Measurements from ENCODE around the gene MAGI2. TPM values are rescaled to one million over a fixed set of nuclear protein-coding genes. Genes with fewer than 3 reads are reported as not detected.
"Not testable (repeated sequence)": the region's sequence is repeated elsewhere in the genome, so short reads cannot be mapped to it uniquely, and the experiment has no call there.

Gene MAGI2
- polyA plus RNA-seq, 1 donor, result 4.2 TPM

- DNase-seq, result no peak
Observed at GRCh38 chr7:78521961-78522360, 931.5 kb downstream of the MAGI2 start.

DNA sequence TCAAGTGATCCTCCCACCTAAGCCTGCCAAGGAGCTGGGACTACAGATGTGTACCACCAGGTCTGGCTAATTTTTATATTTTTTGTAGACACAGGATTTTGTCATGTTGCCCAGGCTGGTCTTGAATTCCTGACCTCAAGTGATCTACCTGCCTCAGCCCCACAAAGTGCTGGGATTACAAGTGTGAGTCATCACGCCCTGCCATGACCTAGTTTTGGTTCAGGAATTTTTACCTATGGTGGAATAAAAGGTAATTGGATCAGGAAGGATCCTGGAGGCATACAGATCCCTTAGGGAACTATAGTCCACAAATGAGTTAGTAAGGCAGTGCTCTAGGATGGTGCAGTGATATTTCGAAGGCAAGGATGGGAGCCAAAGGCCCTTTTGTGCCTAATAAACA, 937.0 kb downstream of the MAGI2 start:
- no peak for DNase-seq

DNA sequence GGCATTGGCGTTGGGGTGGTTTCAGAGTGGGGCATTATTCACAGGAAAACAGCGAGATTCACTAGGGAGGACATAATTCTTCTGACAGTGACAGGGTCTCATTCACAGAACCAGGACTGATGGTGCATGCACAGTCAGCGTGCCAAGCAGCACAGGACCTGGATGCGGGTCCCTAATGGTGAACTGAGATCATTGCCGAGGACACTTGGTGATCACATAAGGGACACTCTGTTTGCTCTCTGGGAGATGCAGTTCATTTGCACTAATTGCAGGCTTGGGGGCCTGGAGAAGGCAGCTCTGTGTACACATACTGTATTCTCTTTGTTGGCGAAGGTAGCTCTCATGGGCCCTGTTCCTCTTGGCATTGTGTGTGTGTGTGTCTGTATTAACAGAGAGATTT, 938.8 kb downstream of the MAGI2 start:
- no peak for DNase-seq

DNA sequence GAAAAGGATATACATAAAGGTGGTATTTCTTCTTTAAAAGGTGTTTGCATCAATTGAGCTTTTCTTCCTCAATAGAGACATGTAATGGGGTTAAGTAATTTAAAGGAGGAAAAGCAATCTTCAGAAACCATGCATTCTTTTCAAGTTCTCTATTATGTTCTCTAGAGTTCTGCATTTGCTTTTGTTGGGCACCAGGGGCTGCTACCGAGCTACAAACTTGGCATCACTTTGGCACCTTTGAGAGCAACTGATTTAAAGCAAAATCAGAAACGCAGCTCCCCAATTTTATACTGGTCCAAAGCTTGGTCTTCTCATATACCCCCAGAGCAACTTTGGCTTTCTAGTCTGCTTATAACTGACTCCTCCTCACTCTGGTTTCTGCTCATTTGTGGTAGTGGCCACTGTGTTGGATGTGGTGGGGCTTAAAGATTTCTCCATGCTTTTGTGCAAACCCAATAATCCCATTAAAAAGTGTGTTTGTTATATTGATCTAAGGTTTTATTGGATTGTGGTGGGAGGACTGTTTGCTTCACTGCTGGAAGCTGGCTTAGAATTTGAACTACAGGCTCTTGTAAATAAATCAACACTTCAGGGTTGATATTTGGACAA, 942.8 kb downstream of the MAGI2 start:
- DNase-seq, result peak; percentile 19

DNA sequence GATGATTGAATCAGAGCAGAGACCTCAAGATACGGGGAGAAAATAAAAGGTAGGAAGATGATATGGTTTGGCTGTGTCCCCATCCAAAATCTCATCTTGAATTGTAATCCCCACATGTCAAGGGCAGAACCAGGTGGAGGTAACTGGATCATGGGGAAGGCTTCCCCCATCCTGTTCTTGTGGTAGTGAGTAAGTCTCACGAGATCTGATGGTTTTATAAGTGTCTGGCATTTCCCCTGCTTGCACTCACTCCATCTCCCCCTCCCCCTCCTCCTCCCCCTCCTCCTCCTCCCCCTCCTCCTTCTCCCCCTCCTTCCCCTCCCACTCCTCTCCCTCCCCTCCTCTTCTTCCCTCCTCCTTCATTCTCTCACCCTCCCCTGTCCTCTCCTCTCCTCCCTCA, 950.2 kb downstream of the MAGI2 start:
- not testable (repeated sequence) for DNase-seq

DNA sequence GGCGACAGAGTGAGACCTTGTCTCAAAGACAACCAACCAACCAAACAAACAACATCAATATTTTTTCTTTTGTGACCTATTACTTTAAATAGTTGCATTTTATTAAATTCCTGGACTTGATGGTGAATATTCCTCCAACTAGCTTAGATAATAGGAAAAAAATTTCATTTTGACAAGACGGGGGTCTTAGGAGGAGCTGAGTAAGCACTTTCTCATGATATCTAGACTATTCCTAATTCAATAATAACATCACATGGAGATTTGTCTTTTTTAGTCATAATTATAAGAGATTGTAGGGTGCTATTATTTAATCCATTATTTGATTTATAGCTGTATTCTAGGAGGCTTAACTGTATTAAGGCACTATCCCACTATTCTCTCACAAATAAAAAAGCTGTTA, 952.4 kb downstream of the MAGI2 start:
- DNase-seq, result no peak

DNA sequence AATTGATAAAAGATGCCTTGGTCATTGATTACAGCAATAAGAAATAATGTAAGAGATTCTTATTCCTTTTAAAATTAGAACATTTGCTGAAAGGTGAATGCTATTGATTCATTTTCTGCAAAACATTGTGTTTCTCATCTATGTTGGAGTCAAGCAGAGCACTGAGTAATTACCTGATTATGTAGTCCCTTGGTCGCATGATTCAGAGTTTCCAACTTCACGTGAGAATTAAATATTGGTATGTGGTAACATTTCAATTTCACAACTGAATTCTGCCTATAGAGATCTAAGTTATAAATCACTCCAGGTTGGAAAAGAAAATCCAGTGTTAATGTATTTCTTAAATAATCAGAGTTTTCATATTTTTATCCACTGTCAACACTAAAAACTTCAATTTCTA, 953.5 kb downstream of the MAGI2 start:
- DNase-seq, result no peak

- no peak for DNase-seq
Observed at GRCh38 chr7:78499283-78499682, 954.2 kb downstream of the MAGI2 start.

DNA sequence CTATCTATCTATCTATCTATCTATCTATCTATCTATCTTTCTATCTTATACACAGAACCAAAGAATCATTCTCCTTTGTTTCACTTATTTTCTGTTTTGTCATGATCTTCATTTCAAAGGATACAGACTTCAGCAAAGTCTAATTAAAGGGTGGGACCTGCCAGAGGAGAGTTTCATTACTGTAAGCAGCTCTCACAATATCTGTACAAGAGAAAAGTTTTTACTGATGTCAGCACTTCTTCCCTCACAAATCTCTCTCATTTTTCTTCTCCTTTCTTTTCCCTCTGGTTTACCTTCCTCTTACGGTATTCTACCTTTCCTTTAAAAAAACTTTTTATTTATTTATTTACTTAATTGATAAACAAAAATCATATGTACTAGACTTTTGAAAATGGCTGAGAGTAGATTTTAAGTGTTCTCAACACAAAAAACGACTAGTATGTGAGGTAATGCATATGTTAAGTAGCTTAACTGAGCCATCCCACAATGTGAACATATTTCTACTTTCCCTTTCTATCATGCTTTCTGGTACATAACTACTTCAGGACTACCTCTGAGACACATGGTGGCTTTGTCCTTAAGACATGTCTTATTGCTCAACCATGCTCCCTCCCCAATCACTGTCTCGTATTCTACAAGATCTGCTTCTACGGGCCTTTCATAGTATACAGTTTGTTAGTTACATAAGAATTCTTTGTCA, 955.6 kb downstream of the MAGI2 start:
- no peak for DNase-seq

DNA sequence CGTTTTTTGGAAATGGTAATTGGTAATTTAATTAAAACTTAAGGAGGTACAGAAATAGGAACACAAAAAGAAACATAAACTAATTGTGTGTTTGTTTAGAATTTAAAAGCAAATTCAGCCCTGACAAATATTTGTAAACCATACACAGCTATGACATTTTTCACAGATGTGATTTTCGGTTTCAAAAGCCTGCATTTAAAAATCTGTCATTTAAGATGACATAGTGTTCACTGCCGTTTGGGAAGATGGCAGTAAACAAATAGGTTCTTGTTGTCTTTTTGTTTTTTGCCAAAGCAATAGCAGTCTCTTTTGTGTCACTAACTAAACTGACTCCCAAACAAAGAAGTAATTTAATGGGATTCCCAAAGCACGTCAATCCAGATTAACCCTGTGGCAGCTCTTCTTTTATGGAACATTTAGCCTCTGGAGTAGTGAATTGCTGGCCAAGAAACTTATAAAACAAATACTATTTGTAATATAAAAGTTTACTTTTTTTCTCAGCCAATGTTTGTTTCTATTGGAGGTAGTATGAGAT, 957.3 kb downstream of the MAGI2 start:
- no peak for DNase-seq

- no peak for DNase-seq
Observed at GRCh38 chr7:78493401-78493800, 960.1 kb downstream of the MAGI2 start.

GRCh38 chr7:78492146-78492545, 961.3 kb downstream of the MAGI2 start:
- no peak for DNase-seq

DNA sequence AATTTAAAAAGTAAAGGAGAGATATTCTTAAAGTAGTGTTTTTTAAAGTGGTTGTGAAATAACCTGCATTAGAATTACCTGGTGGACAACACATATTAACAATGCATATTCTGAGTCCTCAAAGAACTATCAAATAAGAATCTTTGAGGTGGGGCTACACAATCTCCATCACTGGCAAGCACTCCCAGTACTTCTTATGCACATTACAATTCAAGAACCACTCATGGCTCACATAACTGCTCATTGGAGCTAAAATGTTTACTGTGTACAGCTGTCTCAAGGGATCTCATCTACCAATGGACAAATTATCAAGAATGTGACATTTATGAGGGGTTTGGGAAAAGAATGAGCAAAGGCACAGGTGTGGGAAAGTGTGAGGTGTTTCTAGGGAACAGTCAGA, 962.9 kb downstream of the MAGI2 start:
- DNase-seq, result no peak

DNA sequence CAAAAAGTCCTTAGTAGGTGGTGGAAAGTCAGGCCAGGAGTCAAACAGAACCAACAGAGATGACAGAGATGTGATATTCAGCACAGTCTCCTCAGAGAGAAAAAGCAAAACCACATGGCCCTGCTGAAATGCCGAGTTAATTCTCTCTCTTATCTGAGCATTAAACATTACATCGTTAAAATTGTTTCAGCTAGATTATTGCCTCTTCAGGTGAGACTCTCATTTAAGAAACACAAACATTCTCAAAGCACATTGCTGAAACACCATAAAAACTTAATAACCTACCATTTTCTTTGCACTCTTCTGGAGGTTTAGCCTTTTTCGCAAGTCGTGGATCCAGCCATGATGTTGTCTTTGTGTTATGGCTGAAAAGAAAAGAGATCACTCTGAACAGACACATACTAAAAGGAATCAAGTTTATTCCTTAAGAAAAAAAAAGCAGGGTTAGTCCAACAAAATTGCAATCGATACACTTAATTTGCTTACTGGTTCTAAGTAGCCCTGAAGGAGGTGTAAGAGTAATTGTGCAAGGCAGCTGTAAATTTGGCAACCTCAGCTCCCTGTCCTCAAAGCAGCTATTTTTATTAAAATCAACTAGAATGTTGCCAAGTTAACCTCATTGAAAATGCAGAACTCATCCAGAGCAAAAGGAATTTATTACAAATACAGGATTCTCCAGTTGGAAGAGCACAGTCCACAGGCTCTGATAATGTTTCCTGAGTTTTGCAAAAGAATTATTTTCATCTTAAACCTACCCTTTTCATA, 963.8 kb downstream of the MAGI2 start:
- peak; percentile 36 for DNase-seq

- DNase-seq, result no peak
Observed at GRCh38 chr7:78487464-78487863, 966.0 kb downstream of the MAGI2 start.

DNA sequence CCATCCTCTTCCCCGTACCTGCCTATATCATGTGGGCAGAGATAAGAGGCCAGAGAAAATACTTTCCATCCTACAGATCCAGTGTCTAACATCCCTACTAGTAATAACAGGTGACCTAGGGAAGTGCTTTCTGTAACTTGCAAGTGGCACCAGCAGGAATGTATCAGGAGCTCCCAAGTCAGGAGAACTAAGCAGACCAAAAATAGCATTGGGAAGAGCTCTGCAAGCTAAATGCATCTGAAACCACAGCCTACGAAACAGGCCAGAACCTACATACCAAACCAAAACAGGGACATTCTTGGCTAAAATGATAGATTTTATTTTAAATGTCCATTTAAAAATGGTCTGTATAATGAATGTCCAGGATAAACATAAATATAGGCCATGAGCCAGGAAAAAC, 974.1 kb downstream of the MAGI2 start:
- no peak for DNase-seq

DNA sequence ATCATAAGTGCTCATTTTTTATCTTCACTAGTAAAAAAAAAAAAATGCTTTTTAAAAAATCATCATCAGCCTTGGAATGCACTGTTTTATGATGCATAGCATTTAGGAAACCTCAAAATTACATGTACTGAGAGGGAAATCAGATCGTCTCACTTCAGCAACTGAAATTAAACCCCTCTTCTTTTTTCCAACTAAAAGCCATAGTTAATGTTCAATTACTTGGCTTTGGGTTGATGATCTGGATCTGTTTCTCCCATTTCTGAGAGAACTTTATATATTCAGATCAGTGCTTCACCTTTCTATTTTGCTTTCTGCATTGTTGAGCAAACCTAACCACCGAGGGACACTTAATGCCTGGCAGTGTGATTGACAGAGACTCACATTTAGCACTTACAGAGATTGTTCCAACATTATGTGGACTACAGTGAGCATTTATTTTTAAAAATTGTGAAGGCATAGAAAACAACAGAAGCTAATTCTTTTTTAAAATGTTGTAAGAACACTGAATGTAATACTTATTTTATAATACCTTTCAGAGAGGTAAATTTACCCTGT, 976.5 kb downstream of the MAGI2 start:
- DNase-seq, result no peak

DNA sequence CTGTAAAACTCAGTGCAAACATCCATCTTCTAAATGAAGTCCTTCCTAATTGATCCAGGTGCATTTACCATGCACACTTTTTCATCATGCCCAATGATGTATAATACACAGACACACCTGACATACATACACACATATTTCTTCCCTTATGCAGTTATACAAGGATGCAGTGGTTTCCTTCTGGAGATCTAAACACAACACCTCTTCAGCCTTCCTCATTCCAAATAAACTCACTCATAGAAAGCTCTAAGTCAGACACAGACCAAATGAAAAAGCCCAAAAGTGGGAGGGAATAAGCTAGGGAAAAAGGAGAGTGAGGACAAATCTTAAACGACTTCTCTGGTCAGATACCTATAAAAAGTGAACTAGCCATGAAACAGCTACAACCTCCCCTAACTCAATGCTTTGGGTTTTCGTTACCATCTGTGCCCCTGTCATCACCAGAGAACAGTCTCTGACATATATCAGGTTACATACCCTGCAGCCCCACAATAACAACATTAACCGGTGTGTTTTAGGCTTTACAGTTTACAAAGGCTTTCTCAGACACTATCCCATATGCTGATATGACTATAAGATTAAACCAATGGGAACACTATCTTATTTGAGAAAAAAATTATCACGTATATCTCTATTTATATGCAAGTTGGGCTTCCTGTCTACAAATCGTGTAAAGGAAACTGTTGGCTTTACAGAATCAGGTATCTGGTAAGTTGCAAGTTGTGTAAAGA, 979.7 kb downstream of the MAGI2 start:
- no peak for DNase-seq

GRCh38 chr7:78473021-78473420, 980.4 kb downstream of the MAGI2 start:
- DNase-seq, result no peak

- no peak for DNase-seq
Observed at GRCh38 chr7:78472519-78472918, 980.9 kb downstream of the MAGI2 start.

GRCh38 chr7:78465894-78466293, 987.6 kb downstream of the MAGI2 start:
- DNase-seq, result no peak

DNA sequence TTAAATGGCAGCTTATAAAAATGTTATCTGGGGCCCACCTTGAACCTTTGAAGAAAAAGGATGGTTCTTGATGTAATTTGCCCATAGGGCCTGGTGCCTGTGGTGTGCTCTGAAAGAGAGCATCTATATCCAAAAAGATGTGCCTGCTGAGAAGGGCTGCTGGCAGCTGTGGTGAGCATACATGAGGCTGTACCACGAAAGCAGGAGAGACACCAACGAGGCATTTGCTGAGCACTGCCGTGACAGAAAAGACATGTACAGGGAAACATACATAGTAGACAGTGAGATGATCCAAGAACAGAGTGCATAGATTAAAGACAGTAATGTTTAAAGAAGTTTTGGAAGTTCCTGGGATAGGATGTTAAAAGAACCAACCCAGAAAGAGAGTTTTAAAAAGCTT, 990.4 kb downstream of the MAGI2 start:
- no peak for DNase-seq

GRCh38 chr7:78450706-78451105, 1002.8 kb downstream of the MAGI2 start:
- no peak for DNase-seq

Measured in hindlimb muscle (tissue), 1 donor.